Stimulated activated naive CD8-positive, alpha-beta T cell treated with anti-CD3 and anti-CD28 coated beads, Interleukin-15, amount 100 ng/mL, for 72 hours (primary cell): Measurements from ENCODE around the gene ZSCAN31.
"Not testable (repeated sequence)": the region's sequence is repeated elsewhere in the genome, so short reads cannot be mapped to it uniquely, and the experiment has no call there.

Experiments used
- ATAC-seq: fragments of 150-1000 bp; cut with Tn5 transposase; 2 replicates; pipeline ENCODE4 v1.10.0; 2021; ENCODE audit warnings: mild to moderate bottlenecking, moderate library complexity
- DNase-seq, 2 donors: peaks; one replicate each; pipeline ENCODE4 v3.0.0; 2021 to 2022
- H3K27ac Mint-ChIP-seq, 2 donors: one replicate each; pipeline ENCODE4 v1.8.0; 2022; ENCODE audit warnings: mild to moderate bottlenecking in 2 of 2, mixed read lengths in 2 of 2, moderate library complexity in 2 of 2
- H3K27me3 Mint-ChIP-seq: one replicate; pipeline ENCODE4 v1.8.0; 2022; ENCODE audit warnings: mixed read lengths
- H3K4me1 Mint-ChIP-seq: one replicate; pipeline ENCODE4 v1.8.0; 2022; ENCODE audit warnings: mild to moderate bottlenecking, mixed read lengths
- H3K4me3 Mint-ChIP-seq, 2 donors: one replicate each; pipeline ENCODE4 v1.8.0; 2022; ENCODE audit warnings: mild to moderate bottlenecking in 2 of 2, mixed read lengths in 2 of 2, moderate library complexity in 1 of 2
- H3K9me3 Mint-ChIP-seq, 2 donors: one replicate each; pipeline ENCODE4 v1.8.0; 2022; ENCODE audit warnings: mixed read lengths in 2 of 2

ZSCAN31 gene

GRCh38 chr6:28311139-28311823 lies 24.7 kb downstream of the ZSCAN31 start:
- H3K27ac Mint-ChIP-seq = no peak overlapping the region
- ATAC-seq = no peak
- DNase-seq = no peak
- H3K9me3 Mint-ChIP-seq = peaks cover 19 to 20% of the 10 kb centered on the region in 2 donors
- no peak overlapping the region for H3K4me3 Mint-ChIP-seq
- peaks cover 46% of the 10 kb centered on the region for H3K27me3 Mint-ChIP-seq
- H3K4me1 Mint-ChIP-seq = no peaks in the 10 kb centered on the region

- not testable (repeated sequence) for ATAC-seq, H3K4me3 Mint-ChIP-seq, H3K27ac Mint-ChIP-seq, DNase-seq
- H3K27me3 Mint-ChIP-seq = peaks cover 34% of the 10 kb centered on the region
- H3K9me3 Mint-ChIP-seq = peaks cover 23 to 24% of the 10 kb centered on the region in 2 donors
- H3K4me1 Mint-ChIP-seq = peaks cover 15% of the 10 kb centered on the region
Observed at GRCh38 chr6:28306363-28306762, 29.6 kb downstream of the ZSCAN31 start.

GRCh38 chr6:28303570-28303969 lies 32.4 kb downstream of the ZSCAN31 start:
- peaks cover 15% of the 10 kb centered on the region for H3K4me1 Mint-ChIP-seq
- H3K27ac Mint-ChIP-seq = peak overlapping the region in 1 of 2 donors; percentile 86
- DNase-seq (no peak), ATAC-seq (peak; percentile 55)
- H3K27me3 Mint-ChIP-seq = peaks cover 6% of the 10 kb centered on the region
- H3K4me3 Mint-ChIP-seq = peak overlapping the region; percentile 29 to 39
- H3K9me3 Mint-ChIP-seq = peaks cover 15 to 20% of the 10 kb centered on the region in 2 donors

- H3K9me3 Mint-ChIP-seq = no peaks in the 10 kb centered on the region
- H3K4me3 Mint-ChIP-seq = no peak overlapping the region
- H3K27me3 Mint-ChIP-seq = no peaks in the 10 kb centered on the region
- no peaks in the 10 kb centered on the region for H3K4me1 Mint-ChIP-seq
- ATAC-seq = no peak
- DNase-seq = no peak
- no peak overlapping the region for H3K27ac Mint-ChIP-seq
Observed at GRCh38 chr6:28296520-28297060, 39.4 kb downstream of the ZSCAN31 start.

- H3K27ac Mint-ChIP-seq = no peak overlapping the region
- H3K9me3 Mint-ChIP-seq = no peaks in the 10 kb centered on the region
- no peaks in the 10 kb centered on the region for H3K4me1 Mint-ChIP-seq
Observed at GRCh38 chr6:28295326-28295725, 40.6 kb downstream of the ZSCAN31 start.

GRCh38 chr6:28291573-28291972 lies 44.4 kb downstream of the ZSCAN31 start:
- no peak for ATAC-seq
- no peak for DNase-seq
- Mint-ChIP-seq H3K9me3 (no peaks in the 10 kb centered on the region), H3K27ac (no peak overlapping the region), H3K4me3 (no peak overlapping the region), H3K4me1 (no peaks in the 10 kb centered on the region), H3K27me3 (no peaks in the 10 kb centered on the region)

More at GRCh38 chr6:28295326-28295725, 40.6 kb downstream of the ZSCAN31 start:
- Mint-ChIP-seq H3K27me3 (no peaks in the 10 kb centered on the region), H3K4me3 (no peak overlapping the region)
- ATAC-seq (no peak), DNase-seq (no peak)

- peaks cover 16% of the 10 kb centered on the region for H3K4me1 Mint-ChIP-seq
- H3K9me3 Mint-ChIP-seq = no peaks in the 10 kb centered on the region
- H3K27me3 Mint-ChIP-seq = peaks cover 13% of the 10 kb centered on the region
- no peak for ATAC-seq
- H3K27ac Mint-ChIP-seq = no peak overlapping the region
- no peak overlapping the region for H3K4me3 Mint-ChIP-seq
- no peak for DNase-seq
Observed at GRCh38 chr6:28282926-28283325, 53.0 kb downstream of the ZSCAN31 start.

GRCh38 chr6:28281288-28282064 lies 54.5 kb downstream of the ZSCAN31 start, which contains the start of gene PGBD1:
Gene PGBD1, plus strand, starts transcription at chr6:28281572. Its CDS starts 2,242 bp downstream, at chr6:28283814.
- Mint-ChIP-seq H3K4me3 (peak within 1 kb of the TSS; percentile 86 to 91), H3K27ac (peak within 1 kb of the TSS in 1 of 2 donors; percentile 73), H3K27me3 (peaks cover 13% of the 10 kb centered on the region), H3K9me3 (no peaks in the 10 kb centered on the region), H3K4me1 (peaks cover 16% of the 10 kb centered on the region)
- DNase-seq (peak; percentile 70 to 73), ATAC-seq (peak; percentile 97)

GRCh38 chr6:28280595-28281287 lies 55.2 kb downstream of the ZSCAN31 start:
- Mint-ChIP-seq H3K4me3 (peak overlapping the region; percentile 86 to 91), H3K27ac (no peak overlapping the region), H3K27me3 (peaks cover 13% of the 10 kb centered on the region), H3K4me1 (peaks cover 16% of the 10 kb centered on the region), H3K9me3 (no peaks in the 10 kb centered on the region)
- DNase-seq (no peak), ATAC-seq (no peak)

- Mint-ChIP-seq H3K4me3 (no peak overlapping the region), H3K27me3 (peaks cover 13% of the 10 kb centered on the region), H3K27ac (no peak overlapping the region), H3K4me1 (peaks cover 20% of the 10 kb centered on the region), H3K9me3 (no peaks in the 10 kb centered on the region)
- ATAC-seq (no peak), DNase-seq (no peak)
Observed at GRCh38 chr6:28277746-28278145, 58.2 kb downstream of the ZSCAN31 start.

- Mint-ChIP-seq H3K27me3 (no peaks in the 10 kb centered on the region), H3K9me3 (no peaks in the 10 kb centered on the region), H3K4me3 (peak overlapping the region; percentile 3 to 6), H3K27ac (peak overlapping the region; percentile 48 to 72), H3K4me1 (peaks cover 9% of the 10 kb centered on the region)
- ATAC-seq = no peak
- no peak for DNase-seq
Observed at GRCh38 chr6:28274888-28275287, 61.1 kb downstream of the ZSCAN31 start.
